Nephron (organoid): Measurements from ENCODE around the gene CHID1.

Experiments used
- H3K27ac Mint-ChIP-seq, 3 experiments: 2 replicates each; pipeline ENCODE4 v1.8.0; 2020; ENCODE audit warnings: mixed read lengths in 3 of 3, mild to moderate bottlenecking in 2 of 3, moderate library complexity in 1 of 3
- H3K27me3 Mint-ChIP-seq: 2 replicates; pipeline ENCODE4 v1.8.0; 2021; ENCODE audit warnings: low read depth, mild to moderate bottlenecking, moderate library complexity, mixed read lengths
- H3K36me3 Mint-ChIP-seq: 2 replicates; pipeline ENCODE4 v1.8.0; 2020; ENCODE audit warnings: low read depth, mixed read lengths
- H3K4me1 Mint-ChIP-seq: 2 replicates; pipeline ENCODE4 v1.8.0; 2020; ENCODE audit warnings: mixed read lengths
- H3K4me3 Mint-ChIP-seq, 3 experiments: 2 replicates each; pipeline ENCODE4 v1.8.0; 2020; ENCODE audit warnings: mild to moderate bottlenecking in 3 of 3, mixed read lengths in 3 of 3, moderate library complexity in 2 of 3
- H3K9me3 Mint-ChIP-seq: 2 replicates; pipeline ENCODE4 v1.8.0; 2020; ENCODE audit warnings: mixed read lengths
- CTCF ChIP-seq, 3 experiments: fragments of 200-600 bp; sonication (generic); IDR thresholded peaks; one replicate each; pipeline ENCODE4 v1.5.0; 2021; ENCODE audit warnings: antibody characterized with exemption in 3 of 3; ENCODE audit not compliant: unreplicated experiment in 3 of 3

CHID1 gene

GRCh38 chr11:819129-819931 is 91.3 kb downstream of the CHID1 start:
- Mint-ChIP-seq H3K4me3 (peak overlapping the region; percentile 67 to 74 (median 74)), H3K4me1 (peaks cover 4% of the 10 kb centered on the region), H3K27me3 (peaks cover 5% of the 10 kb centered on the region), H3K27ac (no peak overlapping the region), H3K9me3 (no peaks in the 10 kb centered on the region), H3K36me3 (no peaks in the 10 kb centered on the region)
- no peak for TF ChIP-seq CTCF (IDR thresholded peaks at IDR 0.05; ENCODE audit: unreplicated experiment in 3 of 3)

GRCh38 chr11:818396-819128 is 92.0 kb downstream of the CHID1 start, which contains the start of gene PNPLA2:
PNPLA2 (plus strand) TSS chr11:818914; CDS start chr11:819719, 805 bp downstream.
- H3K27me3 Mint-ChIP-seq, result peaks cover 5% of the 10 kb centered on the region
- H3K4me1 Mint-ChIP-seq, result peaks cover 4% of the 10 kb centered on the region
- H3K36me3 Mint-ChIP-seq, result peaks cover 4% of the 10 kb centered on the region
- no peaks in the 10 kb centered on the region for H3K9me3 Mint-ChIP-seq
- H3K27ac Mint-ChIP-seq, result peak within 1 kb of the TSS in 1 of 3 experiments; percentile 67
- TF ChIP-seq CTCF (IDR thresholded peaks at IDR 0.05; ENCODE audit: unreplicated experiment in 3 of 3), result no peak
- H3K4me3 Mint-ChIP-seq, result peak within 1 kb of the TSS; percentile 80 to 89 (median 86)
